CD4-positive, alpha-beta T cell treated with Interleukin-12 subunit alpha and Interleukin-12 subunit beta, for 1 hour (primary cell): ENCODE results near the gene FMO5.
"Not testable (repeated sequence)": the region's sequence is repeated elsewhere in the genome, so short reads cannot be mapped to it uniquely, and the experiment has no call there.

Experiments used
- DNase-seq: peaks from one replicate; pipeline ENCODE4 v3.0.0-alpha.2; 2020

Gene FMO5, protein sequence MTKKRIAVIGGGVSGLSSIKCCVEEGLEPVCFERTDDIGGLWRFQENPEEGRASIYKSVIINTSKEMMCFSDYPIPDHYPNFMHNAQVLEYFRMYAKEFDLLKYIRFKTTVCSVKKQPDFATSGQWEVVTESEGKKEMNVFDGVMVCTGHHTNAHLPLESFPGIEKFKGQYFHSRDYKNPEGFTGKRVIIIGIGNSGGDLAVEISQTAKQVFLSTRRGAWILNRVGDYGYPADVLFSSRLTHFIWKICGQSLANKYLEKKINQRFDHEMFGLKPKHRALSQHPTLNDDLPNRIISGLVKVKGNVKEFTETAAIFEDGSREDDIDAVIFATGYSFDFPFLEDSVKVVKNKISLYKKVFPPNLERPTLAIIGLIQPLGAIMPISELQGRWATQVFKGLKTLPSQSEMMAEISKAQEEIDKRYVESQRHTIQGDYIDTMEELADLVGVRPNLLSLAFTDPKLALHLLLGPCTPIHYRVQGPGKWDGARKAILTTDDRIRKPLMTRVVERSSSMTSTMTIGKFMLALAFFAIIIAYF

GRCh38 chr1:147225193-147225730 lies at the start of gene FMO5:
Gene FMO5, minus strand, starts transcription at chr1:147225339. Its CDS starts 310 bp downstream, at chr1:147225029.
- peak; percentile 54 for DNase-seq

DNA sequence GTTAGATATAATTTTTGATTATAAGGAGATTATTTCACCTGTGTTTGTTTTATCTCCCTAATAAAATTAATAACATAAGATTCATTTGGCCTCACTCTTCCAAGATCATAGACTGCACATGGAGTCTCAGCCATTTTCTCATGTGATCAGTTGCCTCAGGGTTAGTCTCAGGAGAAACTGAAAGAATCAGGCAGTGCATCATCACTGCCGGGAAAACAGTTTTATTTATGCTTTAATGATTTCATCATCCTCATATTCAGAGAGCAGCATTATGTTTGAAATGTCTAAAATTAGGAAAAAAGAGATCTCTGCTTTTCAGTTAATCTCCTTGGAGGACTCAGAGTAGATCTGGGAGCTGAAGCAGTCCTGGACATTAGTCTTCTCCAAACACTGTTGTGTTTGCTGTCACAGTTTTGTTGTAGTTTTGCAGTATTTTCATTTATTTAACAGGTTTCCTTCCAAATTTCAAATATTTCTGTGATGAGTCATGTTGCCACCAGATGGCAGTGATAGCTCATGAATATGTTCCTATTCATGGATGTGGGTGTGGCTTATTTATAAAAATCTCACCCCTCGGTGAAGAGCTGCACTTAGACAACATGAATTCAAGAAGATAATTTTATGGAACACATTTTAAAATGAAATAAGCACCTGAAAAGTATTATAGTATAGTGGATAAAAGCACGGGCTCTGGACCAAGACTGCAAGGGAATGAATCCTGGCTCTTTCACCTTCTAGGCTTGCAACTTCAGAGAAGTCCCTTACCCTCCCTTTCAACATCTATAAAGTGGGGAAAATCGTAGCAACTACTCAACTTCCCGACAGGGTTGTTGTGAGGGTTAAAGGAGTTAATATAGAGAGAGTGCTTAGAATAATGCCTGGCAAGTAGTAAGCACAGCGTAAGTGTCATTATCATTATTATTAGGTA lies 48.5 kb upstream of the FMO5 start:
- DNase-seq = peak; percentile 58

DNA sequence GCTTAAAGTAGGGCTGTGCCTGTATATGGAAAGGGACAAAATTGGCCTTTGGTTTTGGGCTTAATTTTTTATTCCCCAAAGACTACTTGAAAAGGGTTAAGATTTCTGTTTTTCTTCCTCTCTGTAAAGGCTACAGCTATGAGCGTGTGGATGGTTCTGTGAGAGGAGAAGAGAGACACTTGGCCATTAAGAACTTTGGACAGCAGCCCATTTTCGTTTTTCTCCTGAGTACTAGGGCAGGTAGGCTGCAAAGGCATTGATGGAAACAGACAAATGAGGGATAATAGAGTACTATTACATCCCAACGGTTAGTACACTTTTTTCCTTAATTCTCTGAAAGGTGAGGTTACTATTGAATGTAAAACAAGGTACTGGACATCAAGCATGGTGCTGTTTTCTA lies 46.9 kb upstream of the FMO5 start:
- DNase-seq = no peak

DNA sequence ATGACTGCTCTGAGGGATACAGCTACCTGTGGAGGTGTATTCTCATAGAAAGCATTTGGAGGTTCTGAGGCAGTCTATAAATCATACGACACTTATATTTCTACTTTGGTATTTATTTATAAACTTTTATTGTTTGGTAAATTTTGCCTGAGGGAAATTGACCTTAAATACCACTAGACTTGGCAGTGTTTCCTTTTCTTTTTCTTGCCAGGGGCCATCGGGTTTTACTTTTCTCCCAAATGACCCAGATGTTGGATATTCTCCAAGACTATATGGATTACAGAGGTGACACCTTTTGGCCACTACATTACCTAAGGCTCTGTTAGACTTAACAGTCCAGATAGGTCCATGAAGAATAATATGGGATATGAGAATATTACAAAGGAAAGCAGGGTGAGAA lies 45.6 kb upstream of the FMO5 start:
- DNase-seq = no peak

DNA sequence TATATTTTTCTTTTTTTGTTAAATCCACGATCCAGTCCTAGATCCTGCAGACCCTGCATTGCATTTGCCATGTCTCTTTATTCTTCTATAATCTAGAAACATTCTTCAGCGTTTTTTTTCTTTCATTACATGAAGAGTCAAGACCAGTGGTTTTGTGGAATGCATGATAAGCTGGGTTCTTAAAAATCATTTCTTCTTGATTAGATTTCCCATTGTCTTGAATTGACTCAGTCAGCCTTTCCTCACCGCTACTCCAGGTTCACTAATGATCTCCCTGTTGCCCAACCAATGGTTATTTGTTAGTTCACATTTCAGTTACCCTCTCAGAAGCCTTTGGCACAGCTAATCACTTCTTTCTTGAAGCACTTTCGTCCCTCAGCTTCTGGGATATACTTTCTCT lies 42.6 kb upstream of the FMO5 start:
- no peak for DNase-seq

- DNase-seq = no peak
Measured at GRCh38 chr1:147266381-147266780, 41.2 kb upstream of the FMO5 start.

DNA sequence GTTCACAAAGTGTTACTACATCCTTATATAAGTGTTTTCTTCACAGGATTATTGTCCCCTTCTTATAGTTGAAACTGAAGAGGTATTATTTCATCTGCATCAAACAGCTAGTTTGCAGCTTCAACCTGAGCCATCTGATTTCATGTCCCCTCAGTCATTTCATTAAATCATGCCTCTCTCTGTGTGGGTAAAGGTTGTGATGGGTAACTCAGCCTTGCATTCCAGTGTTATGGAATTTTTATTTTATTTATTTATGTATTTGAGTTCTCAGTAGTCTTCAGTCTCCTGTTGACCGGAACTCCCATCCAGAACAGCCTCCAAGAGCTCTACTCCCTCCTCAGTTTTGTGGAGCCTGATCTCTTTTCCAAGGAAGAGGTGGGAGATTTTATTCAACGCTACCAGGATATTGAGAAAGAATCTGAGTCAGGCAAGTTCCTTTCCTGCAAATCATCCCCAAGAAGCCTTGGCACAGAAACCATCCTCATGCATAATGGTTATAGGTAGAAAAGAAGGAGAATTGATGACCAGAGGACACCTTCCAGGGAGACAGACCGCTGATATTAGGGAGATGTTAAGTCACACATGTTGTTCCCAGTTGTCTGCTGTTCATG lies 39.1 kb upstream of the FMO5 start:
- DNase-seq = no peak

DNA sequence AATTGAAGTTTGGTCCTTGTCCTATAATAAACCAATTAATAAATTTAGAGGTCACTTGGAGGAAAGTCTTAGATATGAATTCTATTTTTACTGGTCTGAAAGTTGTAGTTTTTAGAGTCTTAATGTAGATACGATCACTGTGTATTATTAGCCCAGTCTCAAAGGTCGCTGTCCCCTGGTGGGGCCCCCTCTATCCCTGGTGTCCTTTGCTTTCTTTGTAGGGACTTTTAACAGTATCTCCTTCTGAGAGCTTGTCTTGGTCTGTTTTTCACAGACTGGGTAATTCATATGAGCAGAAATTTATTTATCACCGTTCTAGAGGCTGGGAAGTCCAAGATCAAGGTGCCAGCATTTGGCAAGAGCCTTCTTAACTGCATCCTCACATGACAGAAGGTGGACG lies 35.8 kb upstream of the FMO5 start:
- no peak for DNase-seq

GRCh38 chr1:147252540-147252939 lies 27.4 kb upstream of the FMO5 start:
- no peak for DNase-seq

GRCh38 chr1:147247656-147248238 lies 22.6 kb upstream of the FMO5 start:
- no peak for DNase-seq

DNA sequence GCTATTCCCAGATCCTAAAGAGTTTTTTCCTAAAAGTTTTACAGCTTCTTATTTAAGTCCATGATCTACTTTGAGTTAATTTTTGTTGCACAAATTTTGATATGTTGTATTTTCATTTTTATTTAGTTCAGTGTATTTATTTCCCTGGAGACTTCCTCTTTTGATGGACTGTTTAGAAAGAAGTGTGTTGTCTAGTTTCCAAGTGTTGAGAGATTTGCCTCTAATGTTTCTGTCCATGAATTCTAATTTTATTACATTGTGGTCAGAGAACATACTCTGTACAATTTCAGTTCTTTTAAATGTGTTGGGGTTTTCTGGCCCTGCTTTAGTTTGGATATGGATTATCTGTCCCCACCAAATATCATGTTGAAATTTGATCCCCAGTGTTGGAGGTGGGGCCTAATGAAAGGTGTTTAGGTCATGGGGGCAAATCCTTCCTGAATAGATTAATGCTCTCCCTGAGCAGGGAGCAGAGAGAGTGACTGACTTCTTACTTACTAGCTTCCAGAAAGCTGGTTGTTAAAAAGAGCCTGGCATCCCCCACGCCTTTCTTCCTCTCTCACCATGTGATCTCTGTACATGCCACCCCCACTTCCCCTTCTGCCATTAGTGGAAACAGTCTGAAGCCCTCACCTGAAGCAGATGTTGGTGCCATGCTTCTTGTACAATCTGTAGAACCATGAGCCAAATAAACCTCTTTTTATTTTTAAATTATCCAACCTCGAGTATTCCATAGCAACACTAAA lies 21.9 kb upstream of the FMO5 start:
- no peak for DNase-seq

DNA sequence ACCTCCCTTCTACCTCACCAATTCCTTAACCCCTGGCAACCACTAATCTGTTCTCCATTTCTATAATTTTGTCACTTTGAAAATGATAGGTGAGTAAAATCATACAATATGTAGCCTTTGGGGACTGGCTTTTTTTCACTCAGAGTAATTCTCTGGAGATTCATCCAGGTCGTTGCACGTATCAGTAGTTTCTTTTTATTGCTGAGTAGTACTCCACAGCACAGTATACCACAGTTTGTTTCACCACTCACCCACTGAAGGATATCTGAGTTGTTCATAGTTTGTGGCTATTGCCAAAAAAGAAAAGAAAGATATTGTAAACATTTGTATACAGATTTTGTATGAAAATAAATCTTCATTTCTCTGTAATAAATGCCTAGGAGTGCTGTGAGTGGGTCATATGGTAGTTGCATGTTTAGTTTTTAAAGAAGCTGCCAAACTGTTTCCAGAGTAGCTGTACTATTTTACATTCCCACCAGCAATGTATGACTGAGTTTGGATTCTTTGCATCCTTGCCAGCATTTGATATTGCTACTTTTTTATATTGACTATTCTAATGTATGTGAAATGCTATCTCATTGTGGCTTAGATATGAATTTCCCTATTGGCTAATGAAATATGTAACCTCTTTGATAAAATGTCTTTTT lies 21.0 kb upstream of the FMO5 start:
- no peak for DNase-seq

DNA sequence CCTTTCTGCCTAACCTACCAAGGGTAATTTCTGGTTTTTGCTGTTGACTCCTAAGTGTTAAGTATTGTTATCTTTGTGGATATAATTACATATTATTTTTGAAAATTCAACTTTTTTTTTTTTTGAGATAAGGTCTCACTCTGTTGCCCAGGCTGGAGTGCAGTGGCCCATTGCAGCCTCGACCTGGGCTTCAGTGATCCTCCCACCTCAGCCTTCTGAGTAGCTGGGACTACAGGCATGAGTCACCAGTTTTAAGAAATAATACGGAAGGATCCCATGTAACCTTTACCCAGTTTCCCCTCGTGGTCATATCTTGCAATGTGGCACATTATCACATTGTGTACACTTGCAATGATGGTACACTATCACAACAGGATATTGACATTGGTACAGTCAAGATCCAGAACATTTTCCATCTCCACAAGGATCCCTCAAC lies 20.5 kb upstream of the FMO5 start:
- DNase-seq = no peak

DNA sequence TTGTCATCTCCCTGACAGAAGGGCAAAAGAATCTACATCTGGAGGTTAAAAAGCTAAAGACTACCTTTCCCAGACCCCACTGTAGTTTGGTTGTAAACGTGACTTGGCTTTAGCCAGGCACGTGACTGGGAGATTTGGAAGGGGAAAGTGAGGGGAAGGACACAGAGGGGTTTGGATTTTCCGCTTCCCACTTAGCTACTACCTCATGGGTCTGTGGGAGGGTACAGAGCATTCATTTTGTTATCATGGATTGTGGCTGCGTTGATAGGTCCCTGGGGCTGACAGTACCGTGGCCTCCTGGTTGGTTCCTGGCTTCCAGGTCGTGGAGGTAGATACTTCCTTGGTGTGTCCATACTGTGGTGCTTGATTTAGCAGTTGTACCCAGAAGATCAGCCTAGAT lies 20.0 kb upstream of the FMO5 start:
- DNase-seq = no peak

- no peak for DNase-seq
Measured at GRCh38 chr1:147243841-147244240, 18.7 kb upstream of the FMO5 start.

GRCh38 chr1:147243228-147243685 lies 18.1 kb upstream of the FMO5 start:
- peak; percentile 17 for DNase-seq

DNA sequence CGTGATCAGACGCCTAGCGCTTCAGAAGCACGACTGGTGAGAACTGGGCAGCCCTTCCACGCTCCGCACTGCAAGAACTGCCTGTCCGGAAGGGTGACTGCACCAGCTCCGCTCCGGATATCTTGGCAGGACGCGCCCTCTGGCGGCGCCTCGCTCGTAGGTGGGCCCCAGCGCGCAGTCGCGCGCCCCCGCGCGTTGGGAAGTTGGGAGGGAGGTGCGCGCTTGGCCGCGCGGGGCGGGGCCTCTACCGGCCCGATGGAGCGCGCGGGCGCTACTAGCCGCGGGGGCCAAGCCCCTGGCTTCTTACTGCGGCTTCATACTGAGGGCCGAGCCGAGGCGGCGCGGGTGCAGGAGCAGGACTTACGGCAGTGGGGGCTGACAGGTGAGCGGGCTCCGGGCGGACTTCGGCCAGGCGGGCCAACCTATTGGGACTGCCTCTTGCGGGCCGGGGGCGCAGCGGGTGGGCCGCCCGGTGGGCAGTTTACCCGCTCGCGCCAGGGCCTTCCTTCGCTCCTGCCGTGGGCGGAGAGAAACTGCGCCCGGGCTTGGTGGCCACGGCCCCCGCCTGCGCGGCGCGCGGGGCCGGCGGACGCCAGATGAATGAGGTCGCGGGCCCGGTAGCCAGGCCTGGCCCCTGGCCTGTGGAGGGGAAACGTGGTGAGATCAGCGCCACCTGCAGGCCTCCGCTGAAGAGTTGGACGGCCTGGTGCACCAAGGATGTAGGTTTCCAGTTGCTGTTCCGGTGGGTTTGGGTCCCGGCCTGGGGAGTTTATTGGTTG lies 17.5 kb upstream of the FMO5 start, which contains the start of gene CHD1L:
Gene CHD1L (plus strand): TSS at position 236 of the 779 bp plus-strand sequence. CDS start 20 bp downstream, at position 256.
- DNase-seq = peak; percentile 95

GRCh38 chr1:147241934-147242448 lies 16.9 kb upstream of the FMO5 start:
- DNase-seq = no peak

- not testable (repeated sequence) for DNase-seq
Measured at GRCh38 chr1:147240131-147240721, 15.1 kb upstream of the FMO5 start.
